Dendritic cell treated with granulocyte-macrophage colony-stimulating factor and Interleukin-4, amounts not matched to agents 40 ng/mL and 50 ng/mL, for 4 days (primary cell): ENCODE measurements around the gene SERTAD3.
A peak's percentile ranks its signal among the peaks of the same experiment; 100 is the strongest.
"Not testable (repeated sequence)": the region's sequence is repeated elsewhere in the genome, so short reads cannot be mapped to it uniquely, and the experiment has no call there.

Experiments
- H3K27ac Mint-ChIP-seq: one replicate; pipeline ENCODE4 v1.8.0; 2022; ENCODE audit warnings: mild to moderate bottlenecking, mixed read lengths
- H3K27me3 Mint-ChIP-seq: one replicate; pipeline ENCODE4 v1.8.0; 2022; ENCODE audit warnings: mild to moderate bottlenecking, mixed read lengths
- H3K36me3 Mint-ChIP-seq: one replicate; pipeline ENCODE4 v1.8.0; 2022; ENCODE audit warnings: low read depth, mixed read lengths
- H3K4me1 Mint-ChIP-seq: one replicate; pipeline ENCODE4 v1.8.0; 2022; ENCODE audit warnings: low read depth, mixed read lengths
- H3K4me3 Mint-ChIP-seq: one replicate; pipeline ENCODE4 v1.8.0; 2022; ENCODE audit warnings: mild to moderate bottlenecking, moderate library complexity, mixed read lengths
- H3K9me3 Mint-ChIP-seq: one replicate; pipeline ENCODE4 v1.8.0; 2022; ENCODE audit warnings: mixed read lengths
- intact Hi-C: fragments of 100-400 bp; cut with micrococcal nuclease; formaldehyde crosslinking; loops from one replicate; pipeline ENCODE4 v1.15.0; 2022

Gene SERTAD3

GRCh38 chr19:40465557-40466218, 21.6 kb upstream of the SERTAD3 start, which contains the start of gene BLVRB:
TSS of gene BLVRB (minus strand) at chr19:40465745. CDS start at chr19:40465688, 57 bp downstream.
- peak within 1 kb of the TSS; percentile 98 for H3K27ac Mint-ChIP-seq
- H3K4me1 Mint-ChIP-seq: peaks cover 58% of the 10 kb centered on the region
- peaks cover 33% of the 10 kb centered on the region for H3K36me3 Mint-ChIP-seq
- intact Hi-C loops: loop anchor here (2.0 to 10.0 kb wide), 4 partner anchors 21 to 161 kb away; partner anchors contain the start of genes SERTAD3 and SHKBP1
- no peaks in the 10 kb centered on the region for H3K9me3 Mint-ChIP-seq
- peaks cover 27% of the 10 kb centered on the region for H3K27me3 Mint-ChIP-seq
- peak within 1 kb of the TSS; percentile 94 for H3K4me3 Mint-ChIP-seq

- peaks cover 60% of the 10 kb centered on the region for H3K4me1 Mint-ChIP-seq
- no peaks in the 10 kb centered on the region for H3K9me3 Mint-ChIP-seq
- intact Hi-C loops: loop anchor here (2.0 to 10.0 kb wide), 4 partner anchors 20 to 160 kb away; partner anchors contain the start of genes SERTAD3 and SHKBP1
- peak overlapping the region; percentile 94 for H3K4me3 Mint-ChIP-seq
- H3K27ac Mint-ChIP-seq: peak overlapping the region; percentile 98
- H3K36me3 Mint-ChIP-seq: peaks cover 38% of the 10 kb centered on the region
- H3K27me3 Mint-ChIP-seq: peaks cover 24% of the 10 kb centered on the region
These were observed 21.0 kb upstream of the SERTAD3 start for GRCh38 chr19:40465025-40465556.

GRCh38 chr19:40464059-40465024, 20.2 kb upstream of the SERTAD3 start:
- Mint-ChIP-seq H3K4me3 (peak overlapping the region; percentile 94), H3K27me3 (peaks cover 24% of the 10 kb centered on the region), H3K4me1 (peaks cover 56% of the 10 kb centered on the region), H3K27ac (peak overlapping the region; percentile 98), H3K36me3 (peaks cover 46% of the 10 kb centered on the region), H3K9me3 (no peaks in the 10 kb centered on the region)
- intact Hi-C loops: loop anchor here (2.0 to 10.0 kb wide), 6 partner anchors 20 to 160 kb away; partner anchors contain the start of genes LTBP4, SERTAD3 and SHKBP1

GRCh38 chr19:40463587-40464037, 19.5 kb upstream of the SERTAD3 start:
- Mint-ChIP-seq H3K4me3 (peak overlapping the region; percentile 94), H3K27me3 (peaks cover 22% of the 10 kb centered on the region), H3K4me1 (peaks cover 48% of the 10 kb centered on the region), H3K27ac (peak overlapping the region; percentile 98), H3K36me3 (peaks cover 53% of the 10 kb centered on the region)
- intact Hi-C loops: loop anchor here (2.0 to 10.0 kb wide), 5 partner anchors 19 to 159 kb away; partner anchors contain the start of genes LTBP4, SERTAD3 and SHKBP1
- H3K9me3 Mint-ChIP-seq: not testable (repeated sequence)

- Mint-ChIP-seq H3K27ac (peak overlapping the region; percentile 98), H3K4me3 (peak overlapping the region; percentile 76), H3K9me3 (no peaks in the 10 kb centered on the region), H3K36me3 (peaks cover 72% of the 10 kb centered on the region), H3K27me3 (peaks cover 7% of the 10 kb centered on the region), H3K4me1 (peaks cover 54% of the 10 kb centered on the region)
- intact Hi-C loops: loop anchor here (5.0 to 10.0 kb wide), 4 partner anchors 39 to 157 kb away; partner anchors contain the start of genes LTBP4 and SHKBP1
These were observed 17.6 kb upstream of the SERTAD3 start for GRCh38 chr19:40461669-40462221.

- Mint-ChIP-seq H3K4me3 (no peak overlapping the region), H3K4me1 (peaks cover 45% of the 10 kb centered on the region), H3K27ac (no peak overlapping the region), H3K27me3 (no peaks in the 10 kb centered on the region), H3K36me3 (peaks cover 82% of the 10 kb centered on the region), H3K9me3 (no peaks in the 10 kb centered on the region)
- intact Hi-C loops: loop anchor here (5.0 to 10.0 kb wide), 4 partner anchors 38 to 155 kb away; partner anchors contain the start of genes LTBP4 and SHKBP1
These were observed 16.1 kb upstream of the SERTAD3 start for GRCh38 chr19:40460185-40460584.

- Mint-ChIP-seq H3K36me3 (peaks cover 85% of the 10 kb centered on the region), H3K4me1 (peaks cover 36% of the 10 kb centered on the region), H3K27me3 (no peaks in the 10 kb centered on the region), H3K27ac (no peak overlapping the region), H3K4me3 (no peak overlapping the region), H3K9me3 (no peaks in the 10 kb centered on the region)
- intact Hi-C loops: no loop called here
These were observed 14.5 kb upstream of the SERTAD3 start for GRCh38 chr19:40458597-40458974.

- intact Hi-C loops: no loop called here
- Mint-ChIP-seq H3K9me3 (no peaks in the 10 kb centered on the region), H3K27ac (peak overlapping the region; percentile 60), H3K27me3 (no peaks in the 10 kb centered on the region), H3K4me3 (no peak overlapping the region), H3K36me3 (peaks cover 86% of the 10 kb centered on the region), H3K4me1 (peaks cover 31% of the 10 kb centered on the region)
These were observed 13.9 kb upstream of the SERTAD3 start for GRCh38 chr19:40457953-40458596.

GRCh38 chr19:40457048-40457447, 12.9 kb upstream of the SERTAD3 start:
- Mint-ChIP-seq H3K27ac (peak overlapping the region; percentile 60), H3K9me3 (no peaks in the 10 kb centered on the region), H3K27me3 (no peaks in the 10 kb centered on the region), H3K4me1 (peaks cover 28% of the 10 kb centered on the region), H3K4me3 (no peak overlapping the region), H3K36me3 (peaks cover 96% of the 10 kb centered on the region)
- intact Hi-C loops: no loop called here

GRCh38 chr19:40453943-40454342, 9.8 kb upstream of the SERTAD3 start:
- H3K9me3 Mint-ChIP-seq, H3K4me3 Mint-ChIP-seq, H3K27me3 Mint-ChIP-seq, H3K27ac Mint-ChIP-seq, intact Hi-C loops: not testable (repeated sequence)
- Mint-ChIP-seq H3K36me3 (peaks cover 99% of the 10 kb centered on the region), H3K4me1 (peaks cover 13% of the 10 kb centered on the region)

- Mint-ChIP-seq H3K9me3 (no peaks in the 10 kb centered on the region), H3K27me3 (no peaks in the 10 kb centered on the region), H3K4me1 (peaks cover 13% of the 10 kb centered on the region), H3K27ac (no peak overlapping the region), H3K4me3 (no peak overlapping the region), H3K36me3 (peaks cover 99% of the 10 kb centered on the region)
- intact Hi-C loops: no loop called here
These were observed 9.1 kb upstream of the SERTAD3 start for GRCh38 chr19:40453151-40453735.

- Mint-ChIP-seq H3K4me3 (no peak overlapping the region), H3K4me1 (peaks cover 4% of the 10 kb centered on the region), H3K36me3 (peaks cover 99% of the 10 kb centered on the region), H3K27ac (peak overlapping the region; percentile 27), H3K27me3 (no peaks in the 10 kb centered on the region), H3K9me3 (no peaks in the 10 kb centered on the region)
- intact Hi-C loops: no loop called here
These were observed 7.9 kb upstream of the SERTAD3 start for GRCh38 chr19:40452016-40452415.
